ENCODE results near the gene PPAN.
A peak's percentile ranks its signal among the peaks of the same experiment; 100 is the strongest.

PPAN gene

DNA sequence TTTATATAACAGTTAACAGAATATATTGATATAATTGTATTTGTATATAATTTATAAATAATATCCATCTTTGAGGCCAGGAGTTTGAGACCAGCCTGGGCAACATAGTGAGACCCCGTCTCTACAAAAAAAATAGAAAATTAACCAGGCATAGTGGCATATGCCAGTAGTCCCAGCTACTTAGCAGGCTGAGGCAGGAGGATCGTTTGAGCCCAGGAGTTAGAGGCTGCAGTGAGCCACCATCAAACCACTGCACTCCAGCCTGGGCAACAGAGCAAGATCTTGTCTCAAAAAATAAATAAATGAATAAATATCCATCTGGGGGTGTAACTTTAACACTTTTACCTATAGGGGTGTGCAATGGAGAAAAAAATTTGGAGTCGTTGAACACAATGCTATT, 21.4 kb upstream of the PPAN start:
- Histone ChIP-seq H3K27ac (ENCODE audit: low read depth, low read length, poor library complexity, severe bottlenecking) (no peak overlapping the region), H4K20me1 (ENCODE audit: insufficient read depth, low read length) (no peaks in the 10 kb centered on the region), H3K36me3 (ENCODE audit: insufficient read depth, low read length) (peaks cover 9% of the 10 kb centered on the region; the same call in 1 of the 2 replicates), H3K4me3 (ENCODE audit: low read depth, low read length, poor library complexity, severe bottlenecking) (no peak overlapping the region), H3K9ac (ENCODE audit: low read length) (no peak overlapping the region), H3K4me2 (ENCODE audit: low read length) (no peak overlapping the region), H3K9me2 (ENCODE audit: low read depth, low read length) (no peaks in the 10 kb centered on the region), H3K27me3 (ENCODE audit: insufficient read depth, low read length) (no peaks in the 10 kb centered on the region), H3F3A (ENCODE audit: insufficient read depth, low read length) (no peaks in the 10 kb centered on the region), H2AFZ (ENCODE audit: low read length) (no peak overlapping the region), H3K79me2 (ENCODE audit: insufficient read depth, low read length) (no peaks in the 10 kb centered on the region), H3K4me1 (ENCODE audit: insufficient read depth, low read length, severe bottlenecking) (peaks cover 15% of the 10 kb centered on the region), H3K9me3 (ENCODE audit: low read length) (no peaks in the 10 kb centered on the region)
- TF ChIP-seq EZH2 (IDR thresholded peaks at IDR 0.05; ENCODE audit: borderline replicate concordance, low read length), result no peak
- TF ChIP-seq, protein P1, sequence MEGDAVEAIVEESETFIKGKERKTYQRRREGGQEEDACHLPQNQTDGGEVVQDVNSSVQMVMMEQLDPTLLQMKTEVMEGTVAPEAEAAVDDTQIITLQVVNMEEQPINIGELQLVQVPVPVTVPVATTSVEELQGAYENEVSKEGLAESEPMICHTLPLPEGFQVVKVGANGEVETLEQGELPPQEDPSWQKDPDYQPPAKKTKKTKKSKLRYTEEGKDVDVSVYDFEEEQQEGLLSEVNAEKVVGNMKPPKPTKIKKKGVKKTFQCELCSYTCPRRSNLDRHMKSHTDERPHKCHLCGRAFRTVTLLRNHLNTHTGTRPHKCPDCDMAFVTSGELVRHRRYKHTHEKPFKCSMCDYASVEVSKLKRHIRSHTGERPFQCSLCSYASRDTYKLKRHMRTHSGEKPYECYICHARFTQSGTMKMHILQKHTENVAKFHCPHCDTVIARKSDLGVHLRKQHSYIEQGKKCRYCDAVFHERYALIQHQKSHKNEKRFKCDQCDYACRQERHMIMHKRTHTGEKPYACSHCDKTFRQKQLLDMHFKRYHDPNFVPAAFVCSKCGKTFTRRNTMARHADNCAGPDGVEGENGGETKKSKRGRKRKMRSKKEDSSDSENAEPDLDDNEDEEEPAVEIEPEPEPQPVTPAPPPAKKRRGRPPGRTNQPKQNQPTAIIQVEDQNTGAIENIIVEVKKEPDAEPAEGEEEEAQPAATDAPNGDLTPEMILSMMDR (IDR thresholded peaks at IDR 0.05; ENCODE audit: low read length), result no peak

DNA sequence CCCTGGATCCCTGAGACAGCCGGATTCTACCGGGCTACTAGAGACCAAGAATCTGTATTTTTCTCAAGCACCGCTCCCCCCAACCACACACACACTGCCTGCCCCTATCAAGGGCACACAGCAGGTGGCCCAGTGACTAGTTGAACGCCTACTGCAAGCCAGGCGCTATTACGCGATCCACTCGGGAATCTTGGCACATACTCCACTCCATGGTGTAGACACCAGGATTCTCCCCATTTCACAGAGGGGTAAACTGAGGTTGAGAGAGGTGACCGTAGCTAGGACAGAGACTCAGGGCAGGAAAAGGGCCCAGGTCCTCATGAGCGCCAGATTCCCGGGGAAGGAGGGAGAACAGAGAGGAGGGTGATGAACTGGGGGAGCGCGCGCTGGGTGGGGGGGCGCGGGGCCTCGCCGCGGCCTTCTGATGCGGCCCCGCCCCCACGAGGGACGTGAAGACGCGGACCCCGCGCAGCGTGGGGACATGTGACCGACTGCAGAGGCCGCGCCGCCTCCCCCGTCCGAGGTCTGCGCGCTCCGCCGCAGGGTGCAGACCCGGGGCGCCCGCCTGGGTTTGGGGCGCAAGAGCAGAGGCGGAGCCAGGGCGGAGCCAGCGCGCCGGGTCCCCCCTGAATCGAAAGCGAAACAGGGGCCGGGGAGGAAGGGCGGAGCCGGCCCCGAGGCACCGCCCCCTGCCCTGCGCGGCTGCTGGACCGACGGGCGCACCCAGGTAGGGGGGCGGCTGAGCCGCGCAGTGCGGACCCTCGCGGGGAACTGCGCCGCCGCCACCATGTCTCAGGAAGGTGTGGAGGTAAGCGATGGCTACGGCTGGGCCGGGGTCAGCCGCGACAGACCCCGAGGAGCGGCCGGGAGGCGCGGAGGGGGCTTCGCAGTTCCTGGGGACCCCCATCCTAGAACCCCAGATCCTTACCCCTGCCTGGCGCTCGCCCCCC, 20.2 kb upstream of the PPAN start, which contains the start of gene SHFL:
Gene SHFL, plus strand, starts transcription at position 677 of the 950 bp plus-strand sequence. Its CDS starts 111 bp downstream, at position 788.
- peaks cover 15% of the 10 kb centered on the region for H3K4me1 ChIP-seq (ENCODE audit: insufficient read depth, low read length, severe bottlenecking)
- H3K9me2 ChIP-seq (ENCODE audit: low read depth, low read length), result no peaks in the 10 kb centered on the region
- H3K9me3 ChIP-seq (ENCODE audit: low read length), result no peaks in the 10 kb centered on the region
- no peaks in the 10 kb centered on the region; the same call in 1 of the 2 replicates for H3F3A ChIP-seq (ENCODE audit: insufficient read depth, low read length)
- no peaks in the 10 kb centered on the region for H4K20me1 ChIP-seq (ENCODE audit: insufficient read depth, low read length)
- H3K4me2 ChIP-seq (ENCODE audit: low read length), result peak within 1 kb of the TSS; percentile 77
- peaks cover 16% of the 10 kb centered on the region; the same call in 1 of the 2 replicates for H3K36me3 ChIP-seq (ENCODE audit: insufficient read depth, low read length)
- peak within 1 kb of the TSS; percentile 92 for H3K4me3 ChIP-seq (ENCODE audit: low read depth, low read length, poor library complexity, severe bottlenecking)
- no peak within 1 kb of the TSS for H2AFZ ChIP-seq (ENCODE audit: low read length)
- H3K9ac ChIP-seq (ENCODE audit: low read length), result peak within 1 kb of the TSS; percentile 92
- H3K27me3 ChIP-seq (ENCODE audit: insufficient read depth, low read length), result no peaks in the 10 kb centered on the region
- peak within 1 kb of the TSS; percentile 3 for H3K27ac ChIP-seq (ENCODE audit: low read depth, low read length, poor library complexity, severe bottlenecking)
- H3K79me2 ChIP-seq (ENCODE audit: insufficient read depth, low read length), result no peaks in the 10 kb centered on the region
- TF ChIP-seq, protein P1 (IDR thresholded peaks at IDR 0.05; ENCODE audit: low read length), result no peak
- TF ChIP-seq EZH2 (IDR thresholded peaks at IDR 0.05; ENCODE audit: borderline replicate concordance, low read length), result no peak

DNA sequence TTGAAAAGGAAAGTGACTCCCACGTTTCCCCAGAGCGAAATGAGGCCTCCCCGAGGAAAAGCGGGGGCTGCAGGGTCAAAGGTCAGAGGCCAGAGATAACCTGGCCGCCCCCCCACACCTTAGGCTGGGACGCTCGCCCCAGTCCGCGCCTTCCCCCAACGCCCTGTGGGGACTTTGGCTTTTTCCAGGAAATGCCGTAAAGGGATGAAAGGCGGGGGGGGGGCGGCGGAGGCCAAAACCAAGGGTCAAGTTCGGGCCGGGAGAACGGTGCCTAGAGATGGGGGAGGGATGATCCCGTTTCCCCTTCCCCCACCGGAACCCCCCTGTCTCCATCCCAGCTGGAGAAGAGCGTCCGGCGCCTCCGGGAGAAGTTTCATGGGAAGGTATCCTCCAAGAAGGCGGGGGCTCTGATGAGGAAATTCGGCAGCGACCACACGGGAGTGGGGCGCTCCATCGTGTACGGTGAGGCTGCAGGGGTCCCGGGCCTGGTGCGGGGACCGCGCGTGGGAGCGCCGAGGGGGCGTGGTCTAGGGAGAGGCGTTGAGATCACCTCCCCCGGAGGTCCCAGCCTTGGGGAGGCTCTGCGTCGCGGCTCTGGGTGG, 19.5 kb upstream of the PPAN start:
- no peaks in the 10 kb centered on the region for H3K9me2 ChIP-seq (ENCODE audit: low read depth, low read length)
- peak overlapping the region; percentile 92 for H3K4me3 ChIP-seq (ENCODE audit: low read depth, low read length, poor library complexity, severe bottlenecking)
- H3K27ac ChIP-seq (ENCODE audit: low read depth, low read length, poor library complexity, severe bottlenecking), result peak overlapping the region; percentile 3

More for the DNA sequence above, 19.5 kb upstream of the PPAN start:
- H3K4me2 ChIP-seq (ENCODE audit: low read length), result peak overlapping the region; percentile 77
- no peaks in the 10 kb centered on the region for H3K9me3 ChIP-seq (ENCODE audit: low read length)
- no peaks in the 10 kb centered on the region for H3K27me3 ChIP-seq (ENCODE audit: insufficient read depth, low read length)
- TF ChIP-seq EZH2 (IDR thresholded peaks at IDR 0.05; ENCODE audit: borderline replicate concordance, low read length), result no peak
- TF ChIP-seq, protein P1 (IDR thresholded peaks at IDR 0.05; ENCODE audit: low read length), result no peak
- H3K79me2 ChIP-seq (ENCODE audit: insufficient read depth, low read length), result no peaks in the 10 kb centered on the region
- H3F3A ChIP-seq (ENCODE audit: insufficient read depth, low read length), result no peaks in the 10 kb centered on the region; the same call in 1 of the 2 replicates
- H3K36me3 ChIP-seq (ENCODE audit: insufficient read depth, low read length), result peaks cover 23% of the 10 kb centered on the region; the same call in 1 of the 2 replicates
- H3K4me1 ChIP-seq (ENCODE audit: insufficient read depth, low read length, severe bottlenecking), result peaks cover 15% of the 10 kb centered on the region
- peak overlapping the region; percentile 92 for H3K9ac ChIP-seq (ENCODE audit: low read length)
- no peak overlapping the region for H2AFZ ChIP-seq (ENCODE audit: low read length)
- H4K20me1 ChIP-seq (ENCODE audit: insufficient read depth, low read length), result no peaks in the 10 kb centered on the region

Data from OCI-LY1 (cell line).